ENCODE data around the gene CCDC178.
A peak's percentile ranks its signal among the peaks of the same experiment; 100 is the strongest.
"Not testable (repeated sequence)": the region's sequence is repeated elsewhere in the genome, so short reads cannot be mapped to it uniquely, and the experiment has no call there.

The CCDC178 gene

DNA sequence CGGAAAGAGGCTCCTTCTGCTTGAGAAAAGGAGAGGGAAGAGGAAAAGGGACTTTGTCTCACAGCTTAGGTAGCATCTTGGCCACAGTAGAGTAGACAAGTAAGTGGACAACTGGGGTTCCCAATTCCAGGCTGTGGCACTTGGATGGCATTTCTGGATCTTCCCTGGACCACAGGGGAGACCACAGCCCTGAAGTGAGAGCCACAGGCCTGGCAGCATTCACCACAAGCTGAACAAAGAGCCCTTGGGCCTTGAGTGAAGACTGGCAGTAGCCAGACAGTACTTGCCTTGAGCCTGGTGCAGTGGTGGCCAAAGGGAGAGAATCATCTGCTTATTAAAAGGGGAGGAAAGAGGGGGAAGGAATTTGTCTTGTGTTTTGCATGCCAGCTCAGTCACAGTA, 441.6 kb downstream of the CCDC178 start:
- DNase-seq (ENCODE audit: low spot score), result no peak

DNA sequence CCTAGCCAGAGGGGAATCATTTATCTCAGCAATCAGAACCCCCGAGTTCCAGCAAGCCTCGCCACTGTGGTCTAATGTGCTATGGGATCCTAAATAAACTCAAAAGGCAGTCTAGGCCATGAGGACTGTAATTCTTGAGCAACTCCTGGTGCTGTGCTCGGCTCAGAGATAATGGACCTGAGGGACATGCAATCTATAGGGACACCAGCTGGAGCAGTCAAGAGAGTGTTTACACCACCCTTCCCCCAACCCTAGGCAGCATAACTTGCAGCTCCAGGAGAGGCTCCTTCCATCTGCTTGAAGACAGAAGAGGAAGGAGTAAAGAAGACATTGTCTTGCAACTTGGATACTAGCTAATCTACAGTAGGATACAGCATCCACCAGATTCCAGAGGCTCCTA, 442.2 kb downstream of the CCDC178 start:
- no peak for DNase-seq (ENCODE audit: low spot score)

GRCh38 chr18:32983721-32984120, 456.8 kb downstream of the CCDC178 start:
- DNase-seq (ENCODE audit: low spot score), result no peak

DNA sequence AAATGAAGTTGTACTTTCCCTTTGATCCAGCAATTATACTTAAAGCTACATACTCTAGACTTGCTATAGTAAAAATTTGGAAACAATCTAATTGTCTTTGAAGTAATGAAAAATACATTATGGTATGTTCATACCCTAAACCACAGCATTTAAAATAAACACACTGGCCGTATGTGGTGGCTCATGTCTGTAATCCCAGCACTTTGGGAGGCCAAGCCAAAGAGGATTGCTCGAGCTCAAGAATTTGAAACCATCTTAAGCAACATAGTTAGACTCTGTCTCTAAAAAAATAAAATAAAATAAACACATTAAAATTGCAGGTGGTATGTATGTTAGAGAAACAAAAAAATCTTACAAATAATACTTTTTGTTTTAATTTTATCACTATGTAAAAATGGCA, 459.6 kb downstream of the CCDC178 start:
- no peak for DNase-seq (ENCODE audit: low spot score)

- no peak for DNase-seq (ENCODE audit: low spot score)
These were observed 465.0 kb downstream of the CCDC178 start for GRCh38 chr18:32975501-32975900.

- no peak for DNase-seq (ENCODE audit: low spot score)
These were observed 465.4 kb downstream of the CCDC178 start for GRCh38 chr18:32975163-32975436.

DNA sequence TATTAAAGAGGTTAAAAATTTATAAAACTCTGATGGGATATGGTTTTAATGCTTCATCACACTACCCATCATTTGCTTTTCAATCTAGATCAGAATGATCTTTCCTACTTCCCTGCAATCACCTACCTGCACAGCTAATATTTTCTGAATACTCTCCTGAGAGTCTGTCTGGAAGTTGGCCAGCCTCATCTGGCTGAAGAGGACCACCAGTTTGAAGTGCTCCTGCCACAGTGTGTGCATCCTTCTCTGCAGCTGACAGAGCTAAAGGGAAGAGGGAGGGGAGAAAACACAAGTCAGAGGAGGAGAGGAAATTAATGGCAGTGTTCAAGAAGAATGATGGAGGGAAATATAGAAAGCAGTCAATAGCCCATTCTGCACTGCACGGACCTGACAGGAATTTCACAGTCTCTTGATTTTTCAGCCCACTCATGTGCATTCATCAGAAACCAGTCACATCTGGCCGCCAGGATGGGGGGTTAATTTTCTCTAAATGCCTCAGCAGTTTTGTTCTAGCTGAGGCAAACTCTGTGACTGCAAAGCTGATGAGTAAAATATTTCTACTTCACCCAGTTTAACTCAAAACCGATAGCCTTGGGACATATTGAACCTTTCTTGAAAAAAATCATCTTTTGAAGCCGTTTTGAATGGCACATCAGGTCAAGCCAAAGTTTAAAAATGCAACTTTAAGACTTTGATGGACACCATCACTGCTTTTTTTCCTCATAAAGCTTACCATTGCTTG, 465.9 kb downstream of the CCDC178 start:
- DNase-seq (ENCODE audit: low spot score), result no peak

DNA sequence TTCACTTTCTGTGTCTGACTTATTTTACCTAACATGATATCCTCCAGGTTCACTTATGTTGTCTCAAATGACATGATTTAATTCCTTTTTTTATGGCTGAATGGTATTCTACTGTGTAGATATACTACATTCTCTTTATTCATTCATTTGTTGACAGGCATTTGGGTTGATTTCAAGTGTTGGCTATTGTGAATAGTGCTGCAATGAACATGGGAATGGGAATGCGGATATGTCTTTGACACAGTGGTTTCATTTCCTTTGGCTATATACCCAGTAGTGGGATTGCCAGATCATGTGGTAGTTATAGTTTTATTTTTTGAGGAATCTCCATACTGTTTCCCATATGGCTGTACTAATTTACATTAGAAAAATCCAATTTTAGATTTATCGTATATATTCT, 472.3 kb downstream of the CCDC178 start:
- no peak for DNase-seq (ENCODE audit: low spot score)

GRCh38 chr18:32966141-32966540, 474.4 kb downstream of the CCDC178 start:
- no peak for DNase-seq (ENCODE audit: low spot score)

DNA sequence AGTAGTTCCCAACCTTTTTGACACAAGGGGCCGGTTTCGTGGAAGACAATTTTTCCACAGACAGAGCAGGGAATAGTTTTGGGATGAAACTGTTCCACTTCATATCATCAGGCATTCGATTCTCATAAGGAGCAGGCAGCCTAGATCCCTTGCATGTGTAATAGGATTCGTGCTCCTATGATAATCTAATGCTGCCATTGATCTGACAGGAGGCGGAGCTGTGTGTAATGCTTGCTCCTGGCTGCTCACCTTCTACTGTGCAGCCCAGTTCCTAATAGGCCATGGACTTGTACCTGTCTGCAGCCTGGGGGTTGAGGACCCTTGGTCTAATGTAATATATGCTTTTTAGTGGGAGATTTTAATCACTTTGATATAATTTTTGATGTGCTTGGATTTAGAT, 479.0 kb downstream of the CCDC178 start:
- DNase-seq (ENCODE audit: low spot score), result no peak

DNA sequence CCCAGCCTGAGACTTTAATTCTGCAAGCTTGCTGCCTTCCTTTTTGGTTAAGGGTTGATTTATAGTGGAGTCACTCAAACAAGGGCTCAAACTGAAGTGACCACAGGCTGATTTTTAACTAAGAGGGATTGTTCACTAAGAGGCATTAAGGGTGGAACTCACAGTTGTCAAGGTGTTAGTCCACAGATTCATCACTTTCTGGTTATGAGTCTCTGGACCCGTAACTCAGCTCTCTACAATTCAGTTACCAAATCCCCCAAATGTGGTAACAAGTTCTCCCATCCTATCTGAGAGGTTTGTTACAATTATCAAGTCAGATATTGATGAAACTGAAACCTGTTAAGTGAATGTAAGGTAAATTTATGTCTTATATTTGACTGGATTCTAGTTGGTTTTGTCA, 481.8 kb downstream of the CCDC178 start:
- peak; percentile 1 for DNase-seq (ENCODE audit: low spot score)

GRCh38 chr18:32956591-32957315, 483.8 kb downstream of the CCDC178 start:
- DNase-seq (ENCODE audit: low spot score), result no peak

- not testable (repeated sequence) for DNase-seq (ENCODE audit: low spot score)
These were observed 488.2 kb downstream of the CCDC178 start for GRCh38 chr18:32952318-32952717.

GRCh38 chr18:32937597-32937996, 502.9 kb downstream of the CCDC178 start:
- DNase-seq (ENCODE audit: low spot score), result no peak

DNA sequence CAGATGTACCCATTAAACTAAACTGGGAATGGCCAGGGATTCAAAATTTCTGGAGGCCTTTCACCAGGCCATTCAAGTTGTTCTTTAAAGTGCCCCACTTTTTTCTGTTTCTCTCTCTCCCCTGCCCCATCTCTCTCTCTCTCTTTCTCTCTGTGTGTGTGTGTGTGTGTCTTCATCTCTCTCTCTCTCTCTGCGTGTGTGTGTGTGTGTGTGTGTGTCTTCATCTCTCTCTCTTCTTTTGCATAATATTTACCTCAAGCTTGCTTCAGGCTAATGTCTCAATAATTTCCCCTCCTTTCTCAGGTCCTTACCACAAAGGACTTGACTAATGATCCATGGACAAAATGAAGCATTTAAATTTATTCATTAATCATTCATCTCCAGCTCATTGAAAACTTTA, 503.5 kb downstream of the CCDC178 start:
- DNase-seq (ENCODE audit: low spot score), result no peak

DNA sequence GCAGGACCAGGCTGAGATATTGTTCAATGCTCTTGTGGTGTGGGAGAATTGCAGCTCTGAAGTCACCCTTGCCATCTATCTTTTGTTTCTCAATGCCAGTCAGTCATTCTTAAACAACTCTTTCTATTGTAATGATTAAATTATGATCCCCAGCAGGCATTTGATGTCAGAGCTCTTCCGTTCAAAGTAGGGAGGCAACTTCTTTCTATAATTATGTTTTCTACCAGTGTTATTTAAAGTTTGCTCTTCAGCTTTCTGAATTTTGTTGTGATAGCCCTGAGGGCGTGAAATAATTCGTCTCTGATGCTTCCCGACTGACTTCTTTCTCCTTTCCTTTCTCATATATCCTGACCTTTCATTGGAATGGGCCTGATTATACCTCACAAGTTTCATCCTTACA, 506.3 kb downstream of the CCDC178 start:
- DNase-seq (ENCODE audit: low spot score), result no peak

- DNase-seq (ENCODE audit: low spot score), result peak; percentile 24
These were observed 509.7 kb downstream of the CCDC178 start for GRCh38 chr18:32930695-32931301.

DNA sequence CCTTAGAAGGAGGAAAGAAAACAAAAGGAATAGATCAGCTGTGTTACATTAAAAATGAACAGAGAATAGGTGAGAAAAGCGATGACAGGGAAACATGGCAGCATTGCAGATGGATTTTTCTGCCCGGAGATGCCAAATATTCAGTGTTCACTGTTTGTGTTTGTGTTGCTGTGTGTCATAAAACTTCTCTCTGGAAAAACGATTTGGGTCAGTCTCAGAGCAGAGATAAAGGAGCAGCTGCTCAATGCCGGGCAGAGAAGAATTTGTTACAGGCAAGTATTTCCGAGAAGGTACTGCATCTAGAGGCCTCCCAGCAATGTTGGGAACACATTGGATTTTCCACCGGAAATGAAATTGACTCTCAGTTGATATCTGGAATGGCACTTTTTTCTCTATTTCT, 511.3 kb downstream of the CCDC178 start:
- DNase-seq (ENCODE audit: low spot score), result no peak

- DNase-seq (ENCODE audit: low spot score), result no peak
These were observed 517.5 kb downstream of the CCDC178 start for GRCh38 chr18:32922951-32923430.

DNA sequence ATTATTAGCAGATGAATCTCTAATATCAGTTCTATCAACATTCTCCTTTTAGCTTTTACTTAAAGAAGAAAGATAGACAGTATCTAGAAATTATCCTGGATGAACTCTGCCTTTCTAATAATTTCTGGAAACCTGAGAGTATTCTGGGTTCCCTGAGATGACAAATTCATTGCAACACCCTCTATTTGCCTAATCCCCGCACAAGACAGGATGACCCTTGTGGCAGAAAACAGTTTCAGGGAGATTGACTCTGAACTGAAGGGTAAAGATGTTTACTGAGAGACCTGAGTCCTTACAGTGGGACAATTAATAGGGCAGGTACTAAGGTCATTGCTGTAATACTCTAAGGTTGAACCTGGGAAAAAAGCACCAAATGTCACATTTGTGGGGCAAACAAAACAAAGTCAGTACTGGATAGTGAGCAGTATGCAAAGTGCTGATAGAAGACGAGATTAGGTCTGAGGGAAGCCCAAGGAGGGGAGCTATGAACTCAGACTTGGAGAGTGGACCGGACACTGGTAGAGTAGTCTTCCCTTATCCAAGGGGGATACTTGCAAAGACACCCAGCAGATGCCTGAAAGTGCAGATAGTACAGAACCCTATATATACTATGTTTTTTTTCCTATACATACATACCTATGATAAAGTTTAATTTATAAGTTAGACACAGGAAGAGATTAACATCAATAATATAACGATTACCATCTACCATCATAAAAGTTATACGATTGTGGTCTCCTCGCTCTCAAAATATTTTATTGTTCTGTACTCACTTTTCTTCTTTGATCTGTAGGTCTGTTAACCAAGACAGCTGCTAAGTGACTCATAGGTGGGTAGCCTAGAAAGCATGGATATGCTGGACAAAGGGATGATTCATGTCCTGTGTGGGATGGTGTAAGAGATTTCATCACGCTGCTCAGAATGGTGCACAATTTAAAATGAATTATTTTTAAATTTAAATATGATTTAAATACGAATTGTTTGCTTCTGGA, 519.4 kb downstream of the CCDC178 start:
- DNase-seq (ENCODE audit: low spot score), result no peak

DNA sequence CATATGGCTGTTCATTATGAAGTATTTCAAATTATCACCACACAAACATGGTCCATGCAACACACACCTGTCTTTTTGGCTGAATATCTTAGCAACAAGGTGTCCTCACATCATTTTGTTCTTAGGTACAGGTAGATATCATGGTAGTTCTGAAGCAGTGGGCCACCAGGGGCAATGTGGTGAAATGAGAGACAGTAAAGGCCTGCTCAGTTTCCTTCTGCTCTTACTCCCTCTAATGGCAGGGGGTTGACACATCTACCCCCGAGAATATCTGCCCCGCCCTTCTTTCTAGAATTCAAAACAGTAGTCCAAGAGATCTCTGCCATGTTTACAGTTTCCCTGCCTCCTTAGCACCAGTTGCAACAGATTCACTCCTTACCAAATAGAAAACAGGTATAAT, 520.7 kb downstream of the CCDC178 start:
- peak; percentile 15 for DNase-seq (ENCODE audit: low spot score)

DNA sequence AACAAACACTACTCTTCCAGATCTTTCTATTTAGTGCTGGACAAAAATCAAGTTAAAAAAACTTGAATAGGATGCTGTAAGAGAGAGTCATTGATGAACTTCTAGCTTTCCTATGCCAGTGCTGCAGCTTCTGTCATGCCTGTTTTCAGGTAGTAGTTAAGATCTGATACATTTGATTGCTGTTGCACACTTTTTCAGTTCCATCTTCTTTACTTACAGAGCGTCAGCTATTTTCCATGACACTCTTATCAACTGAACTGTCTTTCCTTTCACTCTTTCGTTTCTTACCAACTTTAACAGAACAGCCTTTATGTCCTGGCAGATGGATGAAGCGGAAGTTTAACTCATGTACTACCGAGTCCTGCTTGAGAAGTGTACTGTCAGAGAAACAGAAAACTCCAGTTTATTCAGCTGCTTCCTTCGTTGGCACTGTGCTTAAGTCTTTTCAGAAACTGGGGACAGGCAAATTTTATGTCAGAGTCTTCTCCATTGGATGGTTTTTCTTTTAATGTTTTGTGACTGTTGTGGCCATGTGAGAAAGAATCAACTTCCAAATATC, 521.8 kb downstream of the CCDC178 start:
- no peak for DNase-seq (ENCODE audit: low spot score)
